Renal pelvis (tissue), 4 donors: ENCODE measurements around the gene CSTF3. TPM values are rescaled to one million over a fixed set of nuclear protein-coding genes. Genes with fewer than 3 reads are reported as not detected.
"Not testable (repeated sequence)": the region's sequence is repeated elsewhere in the genome, so short reads cannot be mapped to it uniquely, and the experiment has no call there.

ENCODE experiments used
- DNase-seq: peaks from one replicate; pipeline ENCODE4 v3.0.0-alpha.2; 2013
- polyA plus RNA-seq, 3 donors: library from polyadenylated mRNA; unstranded; fragments of 120-200 nt; gene quantifications; one replicate each; pipeline ENCODE4 v1.2.1, GENCODE V29; 2013; ENCODE audit not compliant: insufficient read length in 3 of 3

CSTF3 gene
- polyA plus RNA-seq, 3 donors = 58.1 to 62.7 (median 62.3) TPM

- DNase-seq = not testable (repeated sequence)
These were observed 38.6 kb downstream of the CSTF3 start for GRCh38 chr11:33122696-33123095.

GRCh38 chr11:33116535-33116934, 44.7 kb downstream of the CSTF3 start:
- no peak for DNase-seq

- DNase-seq = no peak
These were observed 51.2 kb downstream of the CSTF3 start for GRCh38 chr11:33110083-33110482.

- no peak for DNase-seq
These were observed 51.9 kb downstream of the CSTF3 start for GRCh38 chr11:33109294-33109895.

- no peak for DNase-seq
These were observed 57.4 kb downstream of the CSTF3 start for GRCh38 chr11:33103836-33104235.

- no peak for DNase-seq
These were observed 67.1 kb downstream of the CSTF3 start for GRCh38 chr11:33094157-33094556.

- no peak for DNase-seq
These were observed 71.5 kb downstream of the CSTF3 start for GRCh38 chr11:33089776-33090175.

GRCh38 chr11:33086017-33086416, 75.3 kb downstream of the CSTF3 start:
- no peak for DNase-seq

- no peak for DNase-seq
These were observed 77.4 kb downstream of the CSTF3 start for GRCh38 chr11:33083918-33084317.

- no peak for DNase-seq
These were observed 88.8 kb downstream of the CSTF3 start for GRCh38 chr11:33072465-33072864.

GRCh38 chr11:33068611-33069340, 92.5 kb downstream of the CSTF3 start:
- no peak for DNase-seq

- no peak for DNase-seq
These were observed 94.0 kb downstream of the CSTF3 start for GRCh38 chr11:33067294-33067693.

- DNase-seq = peak; percentile 54
These were observed 95.7 kb downstream of the CSTF3 start for GRCh38 chr11:33065445-33066178.

- DNase-seq = no peak
These were observed 96.4 kb downstream of the CSTF3 start for GRCh38 chr11:33064866-33065265.

GRCh38 chr11:33064033-33064825, 97.1 kb downstream of the CSTF3 start:
- no peak for DNase-seq

- DNase-seq = no peak
These were observed 97.9 kb downstream of the CSTF3 start for GRCh38 chr11:33063326-33063881.

- DNase-seq = no peak
These were observed 99.1 kb downstream of the CSTF3 start for GRCh38 chr11:33062137-33062536.

GRCh38 chr11:33060271-33060670, 101.0 kb downstream of the CSTF3 start:
- DNase-seq = no peak

- DNase-seq = no peak
These were observed 101.8 kb downstream of the CSTF3 start for GRCh38 chr11:33059331-33060007.

- DNase-seq = no peak
These were observed 104.0 kb downstream of the CSTF3 start for GRCh38 chr11:33057284-33057683.

- DNase-seq = no peak
These were observed 105.9 kb downstream of the CSTF3 start for GRCh38 chr11:33055375-33055774.
